ENCODE measurements around the gene LIN7A.

Gene LIN7A

GRCh38 chr12:80780746-80781145, 157.0 kb downstream of the LIN7A start:
- DNase-seq (ENCODE audit: insufficient read length, low spot score) = no peak

GRCh38 chr12:80778005-80778541, 159.7 kb downstream of the LIN7A start:
- FAIRE-seq (no peak), DNase-seq (ENCODE audit: insufficient read length, low spot score) (no peak)
- TF ChIP-seq CTCF (IDR thresholded peaks at IDR 0.05; ENCODE audit: insufficient read depth, missing control alignments) = no peak

More at GRCh38 chr12:80780746-80781145, 157.0 kb downstream of the LIN7A start:
- FAIRE-seq = no peak
- TF ChIP-seq CTCF (IDR thresholded peaks at IDR 0.05; ENCODE audit: insufficient read depth, missing control alignments) = no peak

- DNase-seq (ENCODE audit: insufficient read length, low spot score) (no peak), FAIRE-seq (no peak)
- TF ChIP-seq CTCF (IDR thresholded peaks at IDR 0.05; ENCODE audit: insufficient read depth, missing control alignments) = no peak
These were observed 160.1 kb downstream of the LIN7A start for GRCh38 chr12:80777587-80777986.

- no peak for TF ChIP-seq CTCF (IDR thresholded peaks at IDR 0.05; ENCODE audit: insufficient read depth, missing control alignments)
- FAIRE-seq (no peak), DNase-seq (ENCODE audit: insufficient read length, low spot score) (no peak)
These were observed 161.0 kb downstream of the LIN7A start for GRCh38 chr12:80776706-80777105.

GRCh38 chr12:80770958-80771357, 166.8 kb downstream of the LIN7A start:
- no peak for DNase-seq (ENCODE audit: insufficient read length, low spot score)
- no peak for TF ChIP-seq CTCF (IDR thresholded peaks at IDR 0.05; ENCODE audit: insufficient read depth, missing control alignments)
- FAIRE-seq = no peak

- FAIRE-seq = no peak
- TF ChIP-seq CTCF (IDR thresholded peaks at IDR 0.05; ENCODE audit: insufficient read depth, missing control alignments) = no peak
- no peak for DNase-seq (ENCODE audit: insufficient read length, low spot score)
These were observed 168.1 kb downstream of the LIN7A start for GRCh38 chr12:80769553-80770140.

GRCh38 chr12:80766897-80767296, 170.8 kb downstream of the LIN7A start:
- no peak for TF ChIP-seq CTCF (IDR thresholded peaks at IDR 0.05; ENCODE audit: insufficient read depth, missing control alignments)
- no peak for DNase-seq (ENCODE audit: insufficient read length, low spot score)
- FAIRE-seq = no peak
